K562 (cell line): Measurements from ENCODE around the gene TK1. TPM values are rescaled to one million over a fixed set of nuclear protein-coding genes. Genes with fewer than 3 reads are reported as not detected.

Experiments used
- ATAC-seq: fragments of 200-7000 bp; cut with Tn5 transposase; 3 replicates; pipeline ENCODE4 v1.9.1; 2020; ENCODE audit warnings: moderate library complexity
- BruUV-seq: library from RNA; stranded (reverse); fragments of 400-500 nt; replicated peaks from 2 replicates; lab custom pipeline; 2021; lab: Mats Ljungman, UMichigan
- CTCF ChIA-PET: fragments of 300-600 bp; formaldehyde crosslinking; extraction: SDS; loops from one replicate; lab custom pipeline; 2021; ENCODE audit warnings: low intra/inter-chr PET ratio; lab: Yijun Ruan, JAX
- POLR2A ChIA-PET: fragments of 300-600, 350-650 bp; sonication (Branson Sonifier 250); formaldehyde crosslinking; extraction: SDS; loops from one replicate; lab custom pipeline; 2021; ENCODE audit warnings: antibody characterized with exemption, inconsistent platforms; lab: Yijun Ruan, JAX
- DNase-seq, 4 experiments: peaks; one replicate each; pipeline versions ENCODE4 v3.0.0 to v3.0.0-alpha.2; 2011 to 2018; ENCODE audit warnings: low spot score in 3 of 4, mixed read lengths in 3 of 4; ENCODE audit errors: extremely low read depth in 1 of 4
- FAIRE-seq: peaks from 2 replicates; lab custom pipeline; 2011; peaks lifted over from hg19 to GRCh38; lab: Jason Lieb, UNC
- H2AFZ ChIP-seq: 2 replicates; pipeline ENCODE4 v1.6.0; 2011; ENCODE audit warnings: low read depth, low read length, control low read depth, inconsistent platforms
- H3K27ac ChIP-seq: fragments of 200-600 bp; 3 replicates; pipeline ENCODE4 v1.8.0; 2011; ENCODE audit warnings: low read depth, mild to moderate bottlenecking, control low read depth, inconsistent platforms, low read length, moderate library complexity, mixed read lengths; ENCODE audit errors: extremely low read depth
- H3K27me3 ChIP-seq, 2 experiments: fragments of 300-600 bp in 1 of 2; 2 replicates in 1 of 2; 3 replicates in 1 of 2; pipeline versions ENCODE4 v1.6.0 to v1.8.0; 2011; ENCODE audit warnings: inconsistent platforms in 2 of 2, low read length in 2 of 2, mild to moderate bottlenecking in 1 of 2, mixed read lengths in 1 of 2, moderate library complexity in 1 of 2; ENCODE audit not compliant: control insufficient read depth in 2 of 2, insufficient read depth in 2 of 2
- H3K36me3 ChIP-seq: fragments of 300-600 bp; 3 replicates; pipeline ENCODE4 v1.8.0; 2011; ENCODE audit warnings: mild to moderate bottlenecking, low read length, inconsistent platforms; ENCODE audit not compliant: control insufficient read depth, insufficient read depth
- H3K4me1 ChIP-seq, 2 experiments: fragments of 200-600 bp in 1 of 2; replicated peaks in 1 of 2; 2 replicates in 1 of 2; 3 replicates in 1 of 2; pipeline versions ENCODE4 v1.5.1 to v1.8.0; 2011; ENCODE audit warnings: inconsistent platforms in 2 of 2, low read length in 2 of 2, mild to moderate bottlenecking in 1 of 2, mixed read lengths in 1 of 2, moderate library complexity in 1 of 2; ENCODE audit not compliant: control insufficient read depth in 2 of 2, insufficient read depth in 2 of 2
- H3K4me2 ChIP-seq: 2 replicates; pipeline ENCODE4 v1.6.1; 2011; ENCODE audit warnings: low read length, control low read depth, inconsistent platforms, mixed read lengths; ENCODE audit not compliant: insufficient read depth
- H3K4me3 ChIP-seq: fragments of 200-600 bp; sonication (generic), shearing (Covaris generic); 2 replicates; pipeline ENCODE4 v1.5.1; 2016; ENCODE audit warnings: control low read depth, inconsistent platforms
- H3K79me2 ChIP-seq: fragments of 200-600 bp; 3 replicates; pipeline ENCODE4 v1.8.0; 2011; ENCODE audit warnings: low read length, inconsistent platforms; ENCODE audit not compliant: control insufficient read depth, insufficient read depth
- H3K9ac ChIP-seq, 2 experiments: 2 replicates each; pipeline versions ENCODE4 v1.6.0 to v1.6.1; 2011; ENCODE audit warnings: low read depth in 2 of 2, low read length in 2 of 2, control low read depth in 1 of 2, inconsistent platforms in 1 of 2, mild to moderate bottlenecking in 1 of 2, mixed read lengths in 1 of 2; ENCODE audit not compliant: insufficient read depth in 1 of 2
- H3K9me1 ChIP-seq: one replicate; pipeline ENCODE4 v1.6.0; 2011; ENCODE audit warnings: inconsistent platforms, mild to moderate bottlenecking, low read length, moderate library complexity; ENCODE audit not compliant: control insufficient read depth, insufficient read depth
- H3K9me3 ChIP-seq: replicated peaks from 2 replicates; pipeline ENCODE4 v1.5.1; 2011; ENCODE audit warnings: low read depth, low read length, inconsistent platforms; ENCODE audit not compliant: control insufficient read depth, insufficient read depth
- H4K20me1 ChIP-seq: replicated peaks from 2 replicates; pipeline ENCODE4 v1.6.1; 2011; ENCODE audit warnings: low read length, inconsistent platforms, mixed read lengths; ENCODE audit not compliant: control insufficient read depth, insufficient read depth
- ADNP ChIP-seq: fragments of 200-800 bp; sonication (Bioruptor generic); IDR thresholded peaks from 2 replicates; pipeline ENCODE4 v1.6.1; 2016; ENCODE audit warnings: missing genetic modification characterization, missing compliant biosample characterization
- BCOR ChIP-seq: fragments of 450-650 bp; IDR thresholded peaks from 2 replicates; pipeline ENCODE4 v1.6.1; 2016
- BHLHE40 ChIP-seq: IDR thresholded peaks from 2 replicates; pipeline ENCODE4 v1.6.1; 2011; ENCODE audit warnings: low read length, improper control_type of control experiment
- CAMTA2 ChIP-seq: fragments of 250-450 bp; sonication (Bioruptor Pico); conservative IDR thresholded peaks from 2 replicates; pipeline ENCODE4 v1.5.1; 2022
- CBX1 ChIP-seq: sonication (generic); IDR thresholded peaks from 2 replicates; pipeline ENCODE4 v1.6.1; 2016; ENCODE audit warnings: antibody characterized with exemption, low read depth, mild to moderate bottlenecking
- HDAC2 ChIP-seq: fragments of 450-650 bp; IDR thresholded peaks from 2 replicates; pipeline ENCODE4 v1.6.1; 2016; ENCODE audit warnings: mild to moderate bottlenecking
- KDM1A ChIP-seq, 2 experiments: fragments of 450-650 bp; IDR thresholded peaks; 2 replicates each; pipeline ENCODE4 v1.6.1; 2016; ENCODE audit warnings: mild to moderate bottlenecking in 2 of 2
- MAX ChIP-seq: sonication (generic); formaldehyde crosslinking; IDR thresholded peaks from 2 replicates; pipeline ENCODE4 v1.9.0; 2022; ENCODE audit warnings: mild to moderate bottlenecking, missing genetic modification reagents
- NR3C1 ChIP-seq: sonication (generic); formaldehyde crosslinking; IDR thresholded peaks from 2 replicates; pipeline ENCODE4 v1.8.1; 2022; ENCODE audit warnings: missing genetic modification reagents
- RBM25 ChIP-seq: fragments of 200-400 bp; formaldehyde crosslinking; IDR thresholded peaks from 2 replicates; pipeline ENCODE4 v1.6.1; 2018; ENCODE audit warnings: low read length, low read depth, moderate library complexity; ENCODE audit not compliant: severe bottlenecking
- SMARCA5 ChIP-seq: fragments of 450-650 bp; IDR thresholded peaks from 2 replicates; pipeline ENCODE4 v1.6.1; 2016
- ZKSCAN1 ChIP-seq: fragments of 150-350 bp; IDR thresholded peaks from 2 replicates; pipeline ENCODE4 v1.6.1; 2016; ENCODE audit warnings: low read depth, low read length
- ZNF133 ChIP-seq: fragments of 250-450 bp; sonication (Bioruptor Pico); IDR thresholded peaks from 2 replicates; pipeline ENCODE4 v1.4.0; 2020; ENCODE audit warnings: mild to moderate bottlenecking
- WGBS: fragments of 100-300 bp; shearing (Covaris generic); methylation state at CpG from one replicate; pipeline ENCODE4 v1.1.6; 2016; ENCODE audit warnings: low coverage, mixed read lengths; ENCODE audit not compliant: insufficient coverage; ENCODE audit errors: missing lambda C conversion rate; 5-methylcytosine and 5-hydroxymethylcytosine counted together
- in situ Hi-C: fragments of 300-500 bp; cut with MboI; formaldehyde crosslinking; loops from 4 replicates; pipeline ENCODE4 v1.15.0; 2018; ENCODE audit warnings: inconsistent platforms, mixed read lengths
- intact Hi-C: fragments of 100-400 bp; cut with micrococcal nuclease; formaldehyde crosslinking; loops from 2 replicates; pipeline ENCODE4 v1.14.2; 2022
- polyA plus RNA-seq, 8 experiments: library from polyadenylated mRNA; depleted of rRNA in 4 of 8; stranded (reverse) in 5 of 8; unstranded in 3 of 8; fragments of >200 nt; fragmentation: Nextera tagmentation in 2 of 8; fragmentation: Illumina TruSeq in 1 of 8; extraction: Ambion mirVana in 2 of 8; extraction: Trizol in 1 of 8; gene quantifications; 2 replicates each; pipeline versions ENCODE4 v1.2.1 to v1.2.3, GENCODE V29; 2011 to 2014; ENCODE audit warnings: inconsistent platforms in 1 of 8, missing spikeins in 1 of 8
- total RNA-seq, 7 experiments: library from RNA; depleted of rRNA in 6 of 7; stranded (reverse); fragments of >200 nt in 6 of 7; fragmentation: Illumina TruSeq in 2 of 7; extraction: Trizol in 2 of 7; gene quantifications; 2 replicates each; pipeline versions ENCODE4 v1.2.1 to v1.2.3, GENCODE V29; 2011 to 2021; ENCODE audit warnings: low replicate concordance in 1 of 7

The TK1 gene
- total and polyA plus RNA-seq, 9 of the 15 experiments (the other 6 are each of a cell fraction or from before 2014, with no cell fraction given), result 8.4 to 280 (median 103) TPM

DNA sequence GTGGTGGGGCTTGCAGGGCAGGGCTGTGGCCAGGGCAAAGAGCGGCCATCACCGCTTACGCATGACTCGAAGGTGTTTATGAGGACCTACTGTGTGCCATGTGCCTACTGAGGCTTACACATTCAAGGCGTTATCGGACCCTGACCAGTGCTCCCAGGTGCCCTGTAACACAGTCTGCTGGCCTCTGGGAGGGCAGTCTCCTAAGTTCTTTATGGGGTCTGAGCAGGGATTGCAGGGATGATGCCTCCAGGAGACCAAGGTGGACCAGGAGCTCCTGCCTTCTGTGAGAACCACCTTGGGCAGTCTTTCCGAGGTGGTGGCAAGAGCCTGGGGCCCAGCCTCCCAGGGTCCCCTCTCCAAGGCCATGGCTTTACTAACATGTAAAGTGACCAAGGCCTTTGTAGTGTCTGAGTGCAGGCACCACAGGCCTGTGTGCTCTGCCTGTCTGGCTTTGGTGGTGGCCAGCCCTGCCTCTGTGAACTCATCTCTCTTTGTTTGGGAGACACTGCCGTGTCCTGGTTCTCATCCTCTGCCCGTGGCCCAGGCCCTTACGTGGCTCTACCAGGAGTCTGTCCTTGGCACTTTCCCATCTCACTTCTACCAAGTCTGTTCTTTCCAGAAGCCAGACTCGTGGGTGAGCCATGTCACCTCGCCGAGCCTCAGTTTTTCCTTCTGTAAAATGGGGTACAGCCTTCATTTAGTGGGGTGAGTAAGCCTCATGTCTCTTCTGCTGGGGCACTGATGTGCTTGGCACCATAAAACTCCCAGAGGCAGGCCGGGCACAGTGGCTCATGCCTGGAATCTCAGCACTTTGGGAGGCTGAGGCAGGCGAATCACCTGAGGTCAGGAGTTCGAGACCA, 21.9 kb downstream of the TK1 start:
- Histone ChIP-seq H3K4me3 (no peak overlapping the region), H3K9me1 (peaks cover 8% of the 10 kb centered on the region), H3K79me2 (peaks cover 22% of the 10 kb centered on the region), H2AFZ (no peak overlapping the region), H3K27ac (no peak overlapping the region; the same call in 2 of the 3 replicates), H3K27me3 (no peaks in the 10 kb centered on the region), H4K20me1 (peaks cover 8% of the 10 kb centered on the region), H3K4me2 (no peak overlapping the region), H3K36me3 (peaks cover 10% of the 10 kb centered on the region; the same call in 2 of the 3 replicates), H3K9ac (peak overlapping the region in 1 of 2 experiments; percentile 42; a peak in 1 of 4 replicates), H3K9me3 (no peaks in the 10 kb centered on the region), H3K4me1 (peaks cover 24 to 59% of the 10 kb centered on the region in 2 experiments; a peak in 4 of 5 replicates)
- TF ChIP-seq BCOR (peak; percentile 93), RBM25 (peak; percentile 65), HDAC2 (0 out of 2 replicates have a peak, but pooled peaks have one; percentile 37), BHLHE40 (no peak), NR3C1 (peak; percentile 8; the same call in 1 of the 2 replicates), CBX1 (0 out of 2 replicates have a peak, but pooled peaks have one; percentile 40), ADNP (tag) (peak; percentile 72), SMARCA5 (0 out of 2 replicates have a peak, but pooled peaks have one; percentile 54), ZKSCAN1 (peak; percentile 95), KDM1A (IDR thresholded peaks at IDR 0.05) (peak in 1 of 2 experiments; percentile 85; a peak in 3 of 4 replicates), CAMTA2 (no peak), ZNF133 (CRISPR knock-in tag) (no peak), MAX (CRISPR knock-in tag) (no peak)
- FAIRE-seq (no peak), ATAC-seq (no peak), DNase-seq (no peak)
- BruUV-seq, result no TSS peak
- POLR2A ChIA-PET, result no interaction called here
- in situ Hi-C loops (no loop called here), intact Hi-C loops (loop anchor here (1.0 to 5.0 kb wide), 2 partner anchors 19 to 38 kb away; partner anchors contain the start of genes C17orf99 and TMC6)
- 77% methylated on average over 16 of the region's 16 CpGs for WGBS
- CTCF ChIA-PET, result no interaction called here
